CD4-positive, alpha-beta T cell treated with Interleukin-15 for 1 hour (primary cell): ENCODE data around the gene ANGPTL2.
A peak's percentile ranks its signal among the peaks of the same experiment; 100 is the strongest.
"Not testable (repeated sequence)": the region's sequence is repeated elsewhere in the genome, so short reads cannot be mapped to it uniquely, and the experiment has no call there.

Experiments
- DNase-seq: peaks from one replicate; pipeline ENCODE4 v3.0.0-alpha.2; 2020

ANGPTL2 gene

GRCh38 chr9:127122176-127123063, at the start of gene ANGPTL2:
Gene ANGPTL2, minus strand, starts transcription at chr9:127122635. Its CDS starts 13,904 bp downstream, at chr9:127108731.
- no peak for DNase-seq

GRCh38 chr9:127171348-127171747, 48.9 kb upstream of the ANGPTL2 start:
- not testable (repeated sequence) for DNase-seq

GRCh38 chr9:127170652-127171051, 48.2 kb upstream of the ANGPTL2 start:
- no peak for DNase-seq

GRCh38 chr9:127170103-127170502, 47.7 kb upstream of the ANGPTL2 start:
- DNase-seq: no peak

GRCh38 chr9:127169575-127169883, 47.1 kb upstream of the ANGPTL2 start:
- DNase-seq: no peak

GRCh38 chr9:127168756-127169574, 46.5 kb upstream of the ANGPTL2 start:
- no peak for DNase-seq

GRCh38 chr9:127167560-127168326, 45.3 kb upstream of the ANGPTL2 start:
- DNase-seq: no peak

- peak; percentile 77 for DNase-seq
Measured at GRCh38 chr9:127166651-127167524, 44.5 kb upstream of the ANGPTL2 start.

GRCh38 chr9:127166111-127166510, 43.7 kb upstream of the ANGPTL2 start:
- no peak for DNase-seq

GRCh38 chr9:127165116-127165515, 42.7 kb upstream of the ANGPTL2 start:
- DNase-seq: no peak

GRCh38 chr9:127163409-127163808, 41.0 kb upstream of the ANGPTL2 start:
- no peak for DNase-seq

- DNase-seq: no peak
Measured at GRCh38 chr9:127162864-127163365, 40.5 kb upstream of the ANGPTL2 start.

GRCh38 chr9:127162046-127162863, 39.8 kb upstream of the ANGPTL2 start:
- peak; percentile 7 for DNase-seq

- DNase-seq: peak; percentile 8
Measured at GRCh38 chr9:127161081-127161624, 38.7 kb upstream of the ANGPTL2 start.

GRCh38 chr9:127159949-127160610, 37.6 kb upstream of the ANGPTL2 start:
- peak; percentile 11 for DNase-seq

- DNase-seq: no peak
Measured at GRCh38 chr9:127159325-127159801, 36.9 kb upstream of the ANGPTL2 start.

- DNase-seq: no peak
Measured at GRCh38 chr9:127158786-127159324, 36.4 kb upstream of the ANGPTL2 start.

- DNase-seq: peak; percentile 10
Measured at GRCh38 chr9:127155314-127155960, 33.0 kb upstream of the ANGPTL2 start.
